GM18502 (cell line): ENCODE results near the gene CXCL13.
"Not testable (repeated sequence)": the region's sequence is repeated elsewhere in the genome, so short reads cannot be mapped to it uniquely, and the experiment has no call there.

Source experiments
- ATAC-seq: cut with Tn5 transposase; IDR thresholded peaks from one replicate; pipeline ENCODE4 v1.9.1; 2021; ENCODE audit warnings: mild to moderate bottlenecking; ENCODE audit not compliant: unreplicated experiment, poor library complexity

The CXCL13 gene

GRCh38 chr4:77652237-77652897 is 46.7 kb downstream of the CXCL13 start:
- ATAC-seq: no peak

DNA sequence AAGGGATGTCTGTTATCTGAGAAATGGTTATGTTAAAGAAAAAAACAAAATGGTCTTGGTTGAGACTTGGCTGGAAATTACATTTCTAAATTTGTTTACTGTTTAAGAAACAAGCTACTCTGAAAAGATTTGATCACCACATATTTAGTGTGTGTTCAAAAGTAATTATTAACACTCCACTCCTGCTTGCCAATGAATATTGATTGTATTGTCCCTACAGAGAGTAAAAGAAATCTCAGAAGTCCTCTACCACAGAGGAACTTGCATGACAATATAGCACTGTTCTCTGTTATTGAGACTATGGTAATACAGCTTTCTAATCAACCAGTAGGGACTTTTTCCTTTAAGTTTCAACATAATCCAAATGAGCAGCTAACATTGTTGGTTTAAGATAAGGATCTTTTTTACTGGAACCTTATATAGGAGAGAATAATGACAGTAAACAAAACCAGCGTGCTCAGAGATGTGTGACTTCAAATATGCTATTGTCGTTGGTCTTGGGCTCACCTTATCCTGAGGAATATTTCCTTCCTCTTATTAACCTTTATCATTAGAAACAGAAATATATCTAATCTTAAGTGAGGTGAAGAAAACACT is 47.6 kb downstream of the CXCL13 start:
- ATAC-seq: no peak

DNA sequence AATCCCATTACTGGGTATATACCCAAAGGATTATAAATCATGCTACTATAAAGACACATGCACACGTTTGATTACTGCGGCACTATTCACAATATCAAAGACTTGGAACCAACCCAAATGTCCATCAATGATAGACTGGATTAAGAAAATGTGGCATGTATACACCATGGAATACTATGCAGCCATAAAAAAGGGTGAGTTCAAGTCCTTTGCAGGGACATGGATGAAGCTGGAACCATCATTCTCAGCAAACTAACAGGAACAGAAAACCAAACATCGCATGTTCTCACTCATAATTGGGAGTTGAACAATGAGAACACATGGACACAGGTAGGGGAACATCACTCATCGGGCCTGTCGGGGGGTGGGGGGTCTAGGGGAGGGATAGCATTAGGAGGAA is 54.7 kb downstream of the CXCL13 start:
- not testable (repeated sequence) for ATAC-seq
